K562 (cell line): ENCODE measurements around the gene RNF34. TPM values are rescaled to one million over a fixed set of nuclear protein-coding genes. Genes with fewer than 3 reads are reported as not detected.

Experiments
- ATAC-seq: fragments of 200-7000 bp; cut with Tn5 transposase; 3 replicates; pipeline ENCODE4 v1.9.1; 2020; ENCODE audit warnings: moderate library complexity
- BruUV-seq: library from RNA; stranded (reverse); fragments of 400-500 nt; replicated peaks from 2 replicates; lab custom pipeline; 2021; lab: Mats Ljungman, UMichigan
- CTCF ChIA-PET: fragments of 300-600 bp; formaldehyde crosslinking; extraction: SDS; loops from one replicate; lab custom pipeline; 2021; ENCODE audit warnings: low intra/inter-chr PET ratio; lab: Yijun Ruan, JAX
- POLR2A ChIA-PET: fragments of 300-600, 350-650 bp; sonication (Branson Sonifier 250); formaldehyde crosslinking; extraction: SDS; loops from one replicate; lab custom pipeline; 2021; ENCODE audit warnings: antibody characterized with exemption, inconsistent platforms; lab: Yijun Ruan, JAX
- DNase-seq, 4 experiments: peaks; one replicate each; pipeline versions ENCODE4 v3.0.0 to v3.0.0-alpha.2; 2011 to 2018; ENCODE audit warnings: low spot score in 3 of 4, mixed read lengths in 3 of 4; ENCODE audit errors: extremely low read depth in 1 of 4
- FAIRE-seq: peaks from 2 replicates; lab custom pipeline; 2011; peaks lifted over from hg19 to GRCh38; lab: Jason Lieb, UNC
- H2AFZ ChIP-seq: 2 replicates; pipeline ENCODE4 v1.6.0; 2011; ENCODE audit warnings: low read depth, low read length, control low read depth, inconsistent platforms
- H3K27ac ChIP-seq: fragments of 200-600 bp; 3 replicates; pipeline ENCODE4 v1.8.0; 2011; ENCODE audit warnings: low read depth, mild to moderate bottlenecking, control low read depth, inconsistent platforms, low read length, moderate library complexity, mixed read lengths; ENCODE audit errors: extremely low read depth
- H3K27me3 ChIP-seq, 2 experiments: fragments of 300-600 bp in 1 of 2; 2 replicates in 1 of 2; 3 replicates in 1 of 2; pipeline versions ENCODE4 v1.6.0 to v1.8.0; 2011; ENCODE audit warnings: inconsistent platforms in 2 of 2, low read length in 2 of 2, mild to moderate bottlenecking in 1 of 2, mixed read lengths in 1 of 2, moderate library complexity in 1 of 2; ENCODE audit not compliant: control insufficient read depth in 2 of 2, insufficient read depth in 2 of 2
- H3K36me3 ChIP-seq: fragments of 300-600 bp; 3 replicates; pipeline ENCODE4 v1.8.0; 2011; ENCODE audit warnings: mild to moderate bottlenecking, low read length, inconsistent platforms; ENCODE audit not compliant: control insufficient read depth, insufficient read depth
- H3K4me1 ChIP-seq, 2 experiments: fragments of 200-600 bp in 1 of 2; replicated peaks in 1 of 2; 2 replicates in 1 of 2; 3 replicates in 1 of 2; pipeline versions ENCODE4 v1.5.1 to v1.8.0; 2011; ENCODE audit warnings: inconsistent platforms in 2 of 2, low read length in 2 of 2, mild to moderate bottlenecking in 1 of 2, mixed read lengths in 1 of 2, moderate library complexity in 1 of 2; ENCODE audit not compliant: control insufficient read depth in 2 of 2, insufficient read depth in 2 of 2
- H3K4me2 ChIP-seq: 2 replicates; pipeline ENCODE4 v1.6.1; 2011; ENCODE audit warnings: low read length, control low read depth, inconsistent platforms, mixed read lengths; ENCODE audit not compliant: insufficient read depth
- H3K4me3 ChIP-seq: fragments of 200-600 bp; sonication (generic), shearing (Covaris generic); 2 replicates; pipeline ENCODE4 v1.5.1; 2016; ENCODE audit warnings: control low read depth, inconsistent platforms
- H3K79me2 ChIP-seq: fragments of 200-600 bp; 3 replicates; pipeline ENCODE4 v1.8.0; 2011; ENCODE audit warnings: low read length, inconsistent platforms; ENCODE audit not compliant: control insufficient read depth, insufficient read depth
- H3K9ac ChIP-seq, 2 experiments: 2 replicates each; pipeline versions ENCODE4 v1.6.0 to v1.6.1; 2011; ENCODE audit warnings: low read depth in 2 of 2, low read length in 2 of 2, control low read depth in 1 of 2, inconsistent platforms in 1 of 2, mild to moderate bottlenecking in 1 of 2, mixed read lengths in 1 of 2; ENCODE audit not compliant: insufficient read depth in 1 of 2
- H3K9me1 ChIP-seq: one replicate; pipeline ENCODE4 v1.6.0; 2011; ENCODE audit warnings: inconsistent platforms, mild to moderate bottlenecking, low read length, moderate library complexity; ENCODE audit not compliant: control insufficient read depth, insufficient read depth
- H3K9me3 ChIP-seq: replicated peaks from 2 replicates; pipeline ENCODE4 v1.5.1; 2011; ENCODE audit warnings: low read depth, low read length, inconsistent platforms; ENCODE audit not compliant: control insufficient read depth, insufficient read depth
- H4K20me1 ChIP-seq: replicated peaks from 2 replicates; pipeline ENCODE4 v1.6.1; 2011; ENCODE audit warnings: low read length, inconsistent platforms, mixed read lengths; ENCODE audit not compliant: control insufficient read depth, insufficient read depth
- ARNT ChIP-seq, 2 experiments: fragments of 450-650 bp; IDR thresholded peaks; 2 replicates each; pipeline ENCODE4 v1.6.1; 2016; ENCODE audit warnings: mild to moderate bottlenecking in 1 of 2
- CREB1 ChIP-seq, 2 experiments: sonication (generic) in 1 of 2; formaldehyde crosslinking in 1 of 2; IDR thresholded peaks; 2 replicates each; pipeline versions ENCODE4 v1.6.1 to v1.8.0; 2012 to 2022; ENCODE audit warnings: inconsistent platforms in 1 of 2, mild to moderate bottlenecking in 1 of 2, missing genetic modification reagents in 1 of 2, moderate library complexity in 1 of 2
- ELF1 ChIP-seq: fragments of 200-800 bp; sonication (Bioruptor generic); IDR thresholded peaks from 2 replicates; pipeline ENCODE4 v1.6.1; 2016; ENCODE audit warnings: missing genetic modification characterization, missing compliant biosample characterization
- HNRNPLL ChIP-seq: fragments of 200-400 bp; formaldehyde crosslinking; IDR thresholded peaks from 2 replicates; pipeline ENCODE4 v1.6.1; 2017; ENCODE audit warnings: low read length, low read depth, mild to moderate bottlenecking; ENCODE audit not compliant: poor library complexity, severe bottlenecking
- MEIS2 ChIP-seq: fragments of 450-650 bp; IDR thresholded peaks from 2 replicates; pipeline ENCODE4 v1.6.1; 2014; ENCODE audit warnings: mild to moderate bottlenecking; ENCODE audit not compliant: partially characterized antibody
- MTA2 ChIP-seq: fragments of 450-650 bp; IDR thresholded peaks from 2 replicates; pipeline ENCODE4 v1.6.1; 2016; ENCODE audit warnings: low read depth
- NONO ChIP-seq, 2 experiments: fragments of 200-400 bp in 1 of 2; fragments of 450-650 bp in 1 of 2; formaldehyde crosslinking in 1 of 2; IDR thresholded peaks; 2 replicates each; pipeline ENCODE4 v1.6.1; 2017; ENCODE audit warnings: low read depth in 2 of 2, mild to moderate bottlenecking in 2 of 2, moderate library complexity in 2 of 2, low read length in 1 of 2
- SIN3B ChIP-seq: fragments of 450-650 bp; IDR thresholded peaks from 2 replicates; pipeline ENCODE4 v1.6.1; 2017; ENCODE audit warnings: low read depth, mild to moderate bottlenecking, moderate library complexity
- SMAD1 ChIP-seq: fragments of 150-350 bp; IDR thresholded peaks from 2 replicates; pipeline ENCODE4 v1.6.1; 2014; ENCODE audit warnings: low read length, low read depth; ENCODE audit not compliant: partially characterized antibody
- SMARCA4 ChIP-seq: fragments of 450-650 bp; IDR thresholded peaks from 2 replicates; pipeline ENCODE4 v1.6.1; 2016
- WGBS: fragments of 100-300 bp; shearing (Covaris generic); methylation state at CpG from one replicate; pipeline ENCODE4 v1.1.6; 2016; ENCODE audit warnings: low coverage, mixed read lengths; ENCODE audit not compliant: insufficient coverage; ENCODE audit errors: missing lambda C conversion rate; 5-methylcytosine and 5-hydroxymethylcytosine counted together
- in situ Hi-C: fragments of 300-500 bp; cut with MboI; formaldehyde crosslinking; loops from 4 replicates; pipeline ENCODE4 v1.15.0; 2018; ENCODE audit warnings: inconsistent platforms, mixed read lengths
- intact Hi-C: fragments of 100-400 bp; cut with micrococcal nuclease; formaldehyde crosslinking; loops from 2 replicates; pipeline ENCODE4 v1.14.2; 2022
- polyA plus RNA-seq, 8 experiments: library from polyadenylated mRNA; depleted of rRNA in 4 of 8; stranded (reverse) in 5 of 8; unstranded in 3 of 8; fragments of >200 nt; fragmentation: Nextera tagmentation in 2 of 8; fragmentation: Illumina TruSeq in 1 of 8; extraction: Ambion mirVana in 2 of 8; extraction: Trizol in 1 of 8; gene quantifications; 2 replicates each; pipeline versions ENCODE4 v1.2.1 to v1.2.3, GENCODE V29; 2011 to 2014; ENCODE audit warnings: inconsistent platforms in 1 of 8, missing spikeins in 1 of 8
- total RNA-seq, 7 experiments: library from RNA; depleted of rRNA in 6 of 7; stranded (reverse); fragments of >200 nt in 6 of 7; fragmentation: Illumina TruSeq in 2 of 7; extraction: Trizol in 2 of 7; gene quantifications; 2 replicates each; pipeline versions ENCODE4 v1.2.1 to v1.2.3, GENCODE V29; 2011 to 2021; ENCODE audit warnings: low replicate concordance in 1 of 7
- TF ChIP-seq, protein P1 (sequence below): fragments of 200-800 bp; sonication (Bioruptor generic); IDR thresholded peaks from 2 replicates; pipeline ENCODE4 v1.6.1; 2017; ENCODE audit warnings: missing genetic modification characterization, missing compliant biosample characterization
- TF ChIP-seq, protein P2 (sequence below): sonication (generic); formaldehyde crosslinking; IDR thresholded peaks from 2 replicates; pipeline ENCODE4 v1.8.1; 2023; ENCODE audit warnings: mild to moderate bottlenecking, missing genetic modification reagents
- TF ChIP-seq, protein P3 (sequence below): sonication (generic); formaldehyde crosslinking; IDR thresholded peaks from 2 replicates; pipeline ENCODE4 v1.8.0; 2022; ENCODE audit warnings: mild to moderate bottlenecking, missing genetic modification reagents

RNF34 gene
- total and polyA plus RNA-seq, 9 of the 15 experiments (the other 6 are each of a cell fraction or from before 2014, with no cell fraction given), result 41.7 to 88.9 (median 54.1) TPM

DNA sequence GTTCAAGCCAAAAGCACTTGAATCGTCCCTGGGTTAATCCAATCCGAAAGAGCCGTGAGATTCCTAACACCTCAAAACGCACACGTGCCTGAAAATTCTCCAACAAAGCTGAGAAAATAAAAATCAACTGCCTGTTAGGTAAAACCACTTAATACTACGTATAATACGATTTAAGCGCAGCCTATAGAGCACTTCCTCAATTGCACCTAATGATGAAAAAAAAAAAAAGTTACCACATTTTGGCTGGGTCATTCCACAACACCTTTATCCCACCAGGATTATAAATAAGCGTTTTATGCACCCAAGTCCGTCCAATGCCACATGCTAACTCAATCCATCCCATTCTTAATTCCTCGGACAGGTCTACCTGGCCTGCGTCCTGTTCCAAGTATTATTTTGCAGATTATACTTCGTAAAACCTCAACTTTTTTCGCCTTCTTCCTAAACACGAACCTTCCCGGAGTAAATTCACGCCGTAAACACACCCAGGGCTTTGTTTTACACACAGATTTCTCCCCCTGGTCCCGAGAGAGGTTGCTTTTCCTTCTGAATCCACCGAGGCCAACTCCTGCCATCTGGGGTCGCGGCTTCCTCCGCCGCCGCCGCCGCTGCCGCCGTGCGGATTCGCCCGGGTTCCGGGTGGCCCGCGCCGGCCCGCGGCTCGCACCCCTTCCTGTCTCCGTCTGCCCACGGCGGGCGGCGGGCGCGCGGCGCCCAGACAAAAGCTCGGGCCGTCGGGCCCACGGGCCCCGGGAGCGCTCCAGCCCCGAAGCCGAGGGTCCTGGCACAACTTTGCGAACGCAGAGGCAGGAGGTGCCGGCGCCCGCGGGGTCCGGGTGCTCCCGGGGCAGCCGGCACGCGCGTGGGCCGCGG lies 66.2 kb downstream of the RNF34 start:
- intact Hi-C loops, result no loop called here
- ChIA-PET CTCF (interaction anchor here (0.6 kb wide), 2 partner anchors 104 to 548 kb away, joined by 3 to 4 read pairs; no protein-coding TSS in a partner anchor), POLR2A (interaction anchor here (0.5 to 1.0 kb wide), 3 partner anchors 11 to 187 kb away, joined by 3 read pairs; no protein-coding TSS in a partner anchor)
- FAIRE-seq, result peak; percentile 66
- Histone ChIP-seq H2AFZ (peak overlapping the region; percentile 55; the same call in 1 of the 2 replicates), H3K9me3 (no peaks in the 10 kb centered on the region), H3K4me2 (peak overlapping the region; percentile 91), H3K9me1 (no peaks in the 10 kb centered on the region), H3K36me3 (peaks cover 18% of the 10 kb centered on the region), H3K27me3 (no peaks in the 10 kb centered on the region), H3K4me3 (peak overlapping the region; percentile 67), H3K4me1 (peaks cover 14 to 28% of the 10 kb centered on the region in 2 experiments), H4K20me1 (peaks cover 15% of the 10 kb centered on the region), H3K79me2 (peaks cover 52% of the 10 kb centered on the region), H3K9ac (peak overlapping the region; percentile 84 to 97), H3K27ac (peak overlapping the region; percentile 65)
- no peak for ATAC-seq
- in situ Hi-C loops, result no loop called here
- DNase-seq, result peak in 2 of 4 experiments; percentile 41
- 2% methylated on average over 58 of the region's 70 CpGs for WGBS
- TSS peak; percentile 70 for BruUV-seq
- no peak for TF ChIP-seq CREB1 (IDR thresholded peaks at IDR 0.05)
- TF ChIP-seq CREB1 (CRISPR knock-in tag; IDR thresholded peaks at IDR 0.05), result 0 out of 2 replicates have a peak, but pooled peaks have one; percentile 19
- no peak for TF ChIP-seq SMAD1
- peak; percentile 36; the same call in 1 of the 2 replicates for TF ChIP-seq SMARCA4
- 0 out of 4 replicates have a peak, but pooled peaks of 1 of the 2 experiments have one; percentile 43 for TF ChIP-seq NONO (IDR thresholded peaks at IDR 0.05; ENCODE audit: low read depth in 2 of 2, low read length in 1 of 2)
- TF ChIP-seq, protein P1, sequence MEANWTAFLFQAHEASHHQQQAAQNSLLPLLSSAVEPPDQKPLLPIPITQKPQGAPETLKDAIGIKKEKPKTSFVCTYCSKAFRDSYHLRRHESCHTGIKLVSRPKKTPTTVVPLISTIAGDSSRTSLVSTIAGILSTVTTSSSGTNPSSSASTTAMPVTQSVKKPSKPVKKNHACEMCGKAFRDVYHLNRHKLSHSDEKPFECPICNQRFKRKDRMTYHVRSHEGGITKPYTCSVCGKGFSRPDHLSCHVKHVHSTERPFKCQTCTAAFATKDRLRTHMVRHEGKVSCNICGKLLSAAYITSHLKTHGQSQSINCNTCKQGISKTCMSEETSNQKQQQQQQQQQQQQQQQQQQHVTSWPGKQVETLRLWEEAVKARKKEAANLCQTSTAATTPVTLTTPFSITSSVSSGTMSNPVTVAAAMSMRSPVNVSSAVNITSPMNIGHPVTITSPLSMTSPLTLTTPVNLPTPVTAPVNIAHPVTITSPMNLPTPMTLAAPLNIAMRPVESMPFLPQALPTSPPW (CRISPR knock-in tag), result 0 out of 2 replicates have a peak, but pooled peaks have one; percentile 19
- 0 out of 4 replicates have a peak, but pooled peaks of 1 of the 2 experiments have one; percentile 38 for TF ChIP-seq ARNT (IDR thresholded peaks at IDR 0.05)
- peak; percentile 49; the same call in 1 of the 2 replicates for TF ChIP-seq ELF1
- TF ChIP-seq, protein P2, sequence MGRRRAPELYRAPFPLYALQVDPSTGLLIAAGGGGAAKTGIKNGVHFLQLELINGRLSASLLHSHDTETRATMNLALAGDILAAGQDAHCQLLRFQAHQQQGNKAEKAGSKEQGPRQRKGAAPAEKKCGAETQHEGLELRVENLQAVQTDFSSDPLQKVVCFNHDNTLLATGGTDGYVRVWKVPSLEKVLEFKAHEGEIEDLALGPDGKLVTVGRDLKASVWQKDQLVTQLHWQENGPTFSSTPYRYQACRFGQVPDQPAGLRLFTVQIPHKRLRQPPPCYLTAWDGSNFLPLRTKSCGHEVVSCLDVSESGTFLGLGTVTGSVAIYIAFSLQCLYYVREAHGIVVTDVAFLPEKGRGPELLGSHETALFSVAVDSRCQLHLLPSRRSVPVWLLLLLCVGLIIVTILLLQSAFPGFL (CRISPR knock-in tag), result 0 out of 2 replicates have a peak, but pooled peaks have one; percentile 64
- TF ChIP-seq MEIS2, result no peak
- 0 out of 2 replicates have a peak, but pooled peaks have one; percentile 18 for TF ChIP-seq SIN3B
- TF ChIP-seq MTA2, result 0 out of 2 replicates have a peak, but pooled peaks have one; percentile 7
- TF ChIP-seq, protein P3, sequence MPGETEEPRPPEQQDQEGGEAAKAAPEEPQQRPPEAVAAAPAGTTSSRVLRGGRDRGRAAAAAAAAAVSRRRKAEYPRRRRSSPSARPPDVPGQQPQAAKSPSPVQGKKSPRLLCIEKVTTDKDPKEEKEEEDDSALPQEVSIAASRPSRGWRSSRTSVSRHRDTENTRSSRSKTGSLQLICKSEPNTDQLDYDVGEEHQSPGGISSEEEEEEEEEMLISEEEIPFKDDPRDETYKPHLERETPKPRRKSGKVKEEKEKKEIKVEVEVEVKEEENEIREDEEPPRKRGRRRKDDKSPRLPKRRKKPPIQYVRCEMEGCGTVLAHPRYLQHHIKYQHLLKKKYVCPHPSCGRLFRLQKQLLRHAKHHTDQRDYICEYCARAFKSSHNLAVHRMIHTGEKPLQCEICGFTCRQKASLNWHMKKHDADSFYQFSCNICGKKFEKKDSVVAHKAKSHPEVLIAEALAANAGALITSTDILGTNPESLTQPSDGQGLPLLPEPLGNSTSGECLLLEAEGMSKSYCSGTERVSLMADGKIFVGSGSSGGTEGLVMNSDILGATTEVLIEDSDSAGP (CRISPR knock-in tag), result no peak
- TF ChIP-seq HNRNPLL, result peak; percentile 95
